ENCODE data around the gene OR7A17.

Gene OR7A17

GRCh38 chr19:14915116-14915515 is 29.2 kb upstream of the OR7A17 start:
- H3K9me2 ChIP-seq (ENCODE audit: low read depth, low read length) = no peaks in the 10 kb centered on the region
- no peaks in the 10 kb centered on the region; the same call in 1 of the 2 replicates for H3K27me3 ChIP-seq (ENCODE audit: insufficient read depth, low read length)
- H3F3A ChIP-seq (ENCODE audit: insufficient read depth, low read length) = no peaks in the 10 kb centered on the region
- H3K4me2 ChIP-seq (ENCODE audit: low read length) = no peak overlapping the region
- no peak overlapping the region for H3K4me3 ChIP-seq (ENCODE audit: low read depth, low read length, poor library complexity, severe bottlenecking)
- H3K27ac ChIP-seq (ENCODE audit: low read depth, low read length, poor library complexity, severe bottlenecking) = no peak overlapping the region
- H3K9me3 ChIP-seq (ENCODE audit: low read length) = no peaks in the 10 kb centered on the region
- no peak overlapping the region for H3K9ac ChIP-seq (ENCODE audit: low read length)
- H3K4me1 ChIP-seq (ENCODE audit: insufficient read depth, low read length, severe bottlenecking) = no peaks in the 10 kb centered on the region
- no peaks in the 10 kb centered on the region for H3K36me3 ChIP-seq (ENCODE audit: insufficient read depth, low read length)
- no peak overlapping the region for H2AFZ ChIP-seq (ENCODE audit: low read length)
- TF ChIP-seq CTCF (IDR thresholded peaks at IDR 0.05; ENCODE audit: low read length) (no peak), EZH2 (IDR thresholded peaks at IDR 0.05; ENCODE audit: borderline replicate concordance, low read length) (no peak)
- no peaks in the 10 kb centered on the region for H3K79me2 ChIP-seq (ENCODE audit: insufficient read depth, low read length)
- H4K20me1 ChIP-seq (ENCODE audit: insufficient read depth, low read length) = no peaks in the 10 kb centered on the region

- Histone ChIP-seq H3K4me2 (ENCODE audit: low read length) (no peak overlapping the region), H3K27ac (ENCODE audit: low read depth, low read length, poor library complexity, severe bottlenecking) (no peak overlapping the region), H4K20me1 (ENCODE audit: insufficient read depth, low read length) (no peaks in the 10 kb centered on the region), H3K36me3 (ENCODE audit: insufficient read depth, low read length) (no peaks in the 10 kb centered on the region), H3K4me3 (ENCODE audit: low read depth, low read length, poor library complexity, severe bottlenecking) (no peak overlapping the region), H3K9ac (ENCODE audit: low read length) (no peak overlapping the region), H3K4me1 (ENCODE audit: insufficient read depth, low read length, severe bottlenecking) (no peaks in the 10 kb centered on the region), H2AFZ (ENCODE audit: low read length) (no peak overlapping the region), H3K27me3 (ENCODE audit: insufficient read depth, low read length) (no peaks in the 10 kb centered on the region), H3K79me2 (ENCODE audit: insufficient read depth, low read length) (no peaks in the 10 kb centered on the region), H3K9me3 (ENCODE audit: low read length) (no peaks in the 10 kb centered on the region), H3K9me2 (ENCODE audit: low read depth, low read length) (no peaks in the 10 kb centered on the region), H3F3A (ENCODE audit: insufficient read depth, low read length) (no peaks in the 10 kb centered on the region)
- TF ChIP-seq EZH2 (IDR thresholded peaks at IDR 0.05; ENCODE audit: borderline replicate concordance, low read length) (no peak), CTCF (IDR thresholded peaks at IDR 0.05; ENCODE audit: low read length) (no peak)
Measured at GRCh38 chr19:14906711-14907110, 20.8 kb upstream of the OR7A17 start.

- H3K9me3 ChIP-seq (ENCODE audit: low read length) = no peaks in the 10 kb centered on the region
- H3K27me3 ChIP-seq (ENCODE audit: insufficient read depth, low read length) = no peaks in the 10 kb centered on the region
Measured at GRCh38 chr19:14901675-14902260, 15.8 kb upstream of the OR7A17 start.

More at GRCh38 chr19:14901675-14902260, 15.8 kb upstream of the OR7A17 start:
- Histone ChIP-seq H4K20me1 (ENCODE audit: insufficient read depth, low read length) (no peaks in the 10 kb centered on the region), H3K4me1 (ENCODE audit: insufficient read depth, low read length, severe bottlenecking) (no peaks in the 10 kb centered on the region), H3K27ac (ENCODE audit: low read depth, low read length, poor library complexity, severe bottlenecking) (no peak overlapping the region), H3K79me2 (ENCODE audit: insufficient read depth, low read length) (no peaks in the 10 kb centered on the region), H2AFZ (ENCODE audit: low read length) (no peak overlapping the region), H3K36me3 (ENCODE audit: insufficient read depth, low read length) (no peaks in the 10 kb centered on the region), H3K9ac (ENCODE audit: low read length) (no peak overlapping the region), H3K9me2 (ENCODE audit: low read depth, low read length) (no peaks in the 10 kb centered on the region), H3K4me3 (ENCODE audit: low read depth, low read length, poor library complexity, severe bottlenecking) (no peak overlapping the region), H3K4me2 (ENCODE audit: low read length) (no peak overlapping the region), H3F3A (ENCODE audit: insufficient read depth, low read length) (no peaks in the 10 kb centered on the region)
- no peak for TF ChIP-seq EZH2 (IDR thresholded peaks at IDR 0.05; ENCODE audit: borderline replicate concordance, low read length)
- no peak for TF ChIP-seq CTCF (IDR thresholded peaks at IDR 0.05; ENCODE audit: low read length)
